Suppressor macrophage (primary cell): ENCODE measurements around the gene MRPS24.

Experiments used
- DNase-seq, 4 experiments: peaks; one replicate each; pipeline ENCODE4 v3.0.0-alpha.2; 2020 to 2022

MRPS24 gene

GRCh38 chr7:43877968-43878864, 8.9 kb upstream of the MRPS24 start:
- DNase-seq = no peak

DNA sequence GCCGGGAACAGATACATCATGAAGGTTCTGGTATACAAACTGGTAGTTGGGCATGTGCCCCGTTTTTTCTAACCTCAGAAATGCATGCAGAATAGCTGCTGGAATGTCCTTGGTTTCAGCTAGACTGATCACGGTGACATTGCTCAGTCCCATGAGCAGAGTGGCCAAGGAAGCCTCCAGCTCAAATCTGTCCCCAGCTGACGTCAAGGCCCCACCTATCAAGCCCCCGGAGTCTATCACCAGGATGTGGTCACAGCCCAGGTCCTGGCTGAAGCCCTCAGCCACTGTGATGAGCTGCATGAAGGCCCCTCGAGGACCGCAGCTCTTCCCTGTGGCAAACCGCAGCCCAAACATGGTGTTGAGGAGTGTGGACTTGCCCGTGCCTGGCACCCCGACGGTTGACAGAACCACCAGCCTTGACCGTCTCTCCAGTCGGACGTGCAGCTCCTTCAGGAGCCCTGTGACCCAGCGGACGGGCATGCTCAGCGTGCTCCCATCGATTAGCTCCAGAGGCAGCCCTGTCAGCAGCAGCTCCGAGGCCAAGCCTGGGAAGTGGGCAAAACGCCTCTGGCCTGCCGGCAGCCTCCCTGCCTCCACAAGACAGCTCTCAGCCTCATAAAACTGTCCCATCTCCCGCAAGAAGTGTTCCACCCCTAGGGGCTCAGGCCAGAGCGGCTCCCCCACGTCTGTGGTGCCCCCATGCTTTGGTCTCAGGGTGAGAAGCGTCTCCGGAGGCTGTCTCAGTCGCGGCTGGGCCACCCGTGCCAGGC, 7.8 kb upstream of the MRPS24 start:
- DNase-seq = no peak

GRCh38 chr7:43876241-43876640, 6.9 kb upstream of the MRPS24 start:
- DNase-seq = peak; percentile 17 to 53 (median 44)

DNA sequence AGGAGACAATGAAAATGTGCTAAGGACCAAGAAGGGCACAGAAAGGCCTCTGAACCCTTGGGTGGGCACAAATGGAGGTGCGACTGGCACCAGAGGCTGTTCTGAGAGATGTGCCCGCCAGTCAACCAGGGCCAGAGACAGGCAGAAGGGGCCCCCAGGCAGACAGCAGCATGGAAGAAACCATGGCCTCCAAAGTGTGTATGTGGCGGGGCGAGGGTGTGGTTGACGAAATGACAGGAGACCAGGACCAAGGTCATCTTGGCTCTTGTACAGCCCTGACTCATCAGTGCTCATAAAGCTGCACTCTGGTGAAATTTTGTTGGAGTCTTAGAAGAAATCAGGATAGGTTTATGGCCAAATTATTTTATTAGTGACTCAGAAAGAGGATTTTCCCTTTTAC, 4.0 kb upstream of the MRPS24 start:
- DNase-seq = peak in 1 of 4 experiments; percentile 7

GRCh38 chr7:43872406-43873110, 3.2 kb upstream of the MRPS24 start:
- DNase-seq = peak; percentile 41 to 67 (median 58)

GRCh38 chr7:43871064-43871463, 1.7 kb upstream of the MRPS24 start:
- no peak for DNase-seq

DNA sequence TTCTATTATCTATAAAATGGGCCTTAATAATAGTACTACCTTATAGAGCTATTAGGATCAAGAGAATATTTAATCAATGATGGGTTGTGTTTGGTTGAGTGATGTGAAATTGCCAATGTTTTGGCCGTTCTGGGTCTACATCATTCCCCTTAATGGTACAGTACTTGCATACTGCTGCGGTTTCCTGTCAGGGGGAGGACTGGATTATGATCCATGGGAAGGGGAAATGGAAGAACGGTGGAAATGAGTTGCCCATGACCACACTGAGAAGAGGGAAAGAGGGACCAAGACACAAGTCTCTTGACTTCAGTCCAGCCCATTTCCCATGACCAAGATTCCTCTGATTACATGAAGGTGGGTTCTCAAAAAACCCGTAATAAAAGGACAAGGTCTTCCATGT, 999 bp upstream of the MRPS24 start:
- DNase-seq = no peak

DNA sequence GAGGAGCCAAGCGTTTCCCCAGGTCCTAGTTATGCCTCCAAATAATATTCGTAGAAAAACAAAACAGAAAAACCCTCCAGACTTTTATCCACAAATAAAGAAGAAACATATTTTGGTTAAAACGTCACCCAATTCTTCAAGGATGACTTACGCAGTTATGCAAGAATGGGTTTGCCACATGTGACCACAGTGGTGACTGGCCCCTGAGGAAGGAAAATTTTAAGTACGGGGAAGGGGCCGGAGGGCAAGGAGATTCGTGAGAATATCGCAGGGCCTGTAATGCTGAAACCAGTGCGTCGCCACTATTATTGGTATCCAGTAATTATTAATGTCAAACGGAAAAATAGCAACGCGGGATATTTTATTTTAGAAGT, 537 bp upstream of the MRPS24 start:
- peak; percentile 61 to 81 (median 74) for DNase-seq

DNA sequence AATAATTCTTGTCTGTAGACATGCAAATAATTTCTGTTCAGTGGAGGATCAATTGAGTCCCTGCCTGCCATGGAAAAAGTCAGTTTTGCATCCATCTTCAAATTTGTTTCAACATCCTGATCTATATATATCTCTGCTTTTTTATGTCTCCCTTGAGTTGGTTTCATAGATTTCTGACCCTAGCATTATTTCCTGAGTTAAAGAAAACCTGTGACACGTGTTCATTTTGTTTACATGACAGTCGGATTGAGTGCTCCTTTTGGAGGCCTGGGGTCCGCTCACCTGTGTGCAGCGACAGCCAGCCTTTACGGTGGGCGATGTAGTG, 674 bp downstream of the MRPS24 start:
- no peak for DNase-seq

DNA sequence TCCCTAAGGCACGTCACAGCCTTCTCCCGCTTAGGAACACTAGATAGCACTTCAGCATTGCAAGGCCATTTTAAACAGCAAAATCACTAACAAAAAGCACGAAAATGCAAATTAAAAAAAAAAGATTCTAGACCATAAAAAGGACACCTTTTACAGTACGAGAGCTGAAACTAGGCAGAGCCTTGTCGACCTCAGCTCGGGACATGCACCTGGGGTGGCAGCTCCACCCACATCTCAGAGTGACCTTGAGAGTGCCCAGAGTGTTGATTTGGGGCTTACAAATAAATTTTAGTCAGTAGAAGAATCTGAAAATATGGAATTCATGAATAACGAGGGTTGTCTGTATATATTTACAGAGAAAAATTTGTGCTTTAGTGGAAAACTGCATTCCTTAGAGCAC, 1.1 kb downstream of the MRPS24 start:
- no peak for DNase-seq

DNA sequence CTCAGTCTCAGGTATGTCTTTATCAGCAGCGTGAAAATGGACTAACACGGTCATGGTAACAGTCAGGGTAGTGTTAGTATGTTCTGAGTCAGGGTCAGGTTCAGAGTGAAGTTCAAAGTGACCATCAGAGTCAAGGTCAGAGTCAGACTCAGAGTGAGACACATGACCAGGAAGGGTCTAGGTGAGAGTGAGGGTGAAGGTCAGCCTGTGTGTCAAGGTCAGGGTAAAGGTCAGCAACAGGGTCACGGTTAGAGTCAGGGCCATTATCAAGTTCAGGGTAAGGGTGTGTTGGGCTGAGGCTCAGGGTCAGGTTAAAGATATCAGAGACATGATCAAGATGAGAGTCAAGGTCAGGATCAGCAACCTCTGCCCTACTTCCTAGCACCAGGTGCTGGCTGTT, 4.0 kb downstream of the MRPS24 start:
- DNase-seq = no peak

- DNase-seq = no peak
Observed at GRCh38 chr7:43864126-43864525, 5.2 kb downstream of the MRPS24 start.

- no peak for DNase-seq
Observed at GRCh38 chr7:43856996-43857395, 12.3 kb downstream of the MRPS24 start.

GRCh38 chr7:43856316-43856715, 13.0 kb downstream of the MRPS24 start:
- no peak for DNase-seq

GRCh38 chr7:43855176-43855575, 14.1 kb downstream of the MRPS24 start:
- no peak for DNase-seq

DNA sequence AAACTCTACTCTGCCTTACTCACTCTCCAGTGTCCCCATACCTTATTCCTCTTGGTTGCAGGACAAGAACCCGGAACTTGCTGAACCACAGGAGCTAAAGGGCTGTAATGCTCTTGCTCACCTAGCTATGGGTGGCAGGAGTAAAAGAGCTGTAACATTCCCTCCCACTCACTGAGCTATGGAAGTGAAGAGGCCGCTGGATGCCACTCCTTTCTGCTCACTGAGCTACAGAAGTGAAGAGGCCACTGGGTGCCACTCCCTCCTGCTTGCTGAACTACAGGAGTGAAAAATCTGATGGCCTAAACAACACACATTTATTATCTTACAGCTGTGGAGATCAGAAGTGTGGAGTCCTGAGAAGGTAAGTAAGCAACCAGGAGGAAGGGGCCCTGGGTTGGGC, 17.5 kb downstream of the MRPS24 start:
- no peak for DNase-seq

GRCh38 chr7:43850348-43851116, 18.8 kb downstream of the MRPS24 start:
- DNase-seq = no peak

GRCh38 chr7:43849047-43849446, 20.3 kb downstream of the MRPS24 start:
- DNase-seq = no peak

DNA sequence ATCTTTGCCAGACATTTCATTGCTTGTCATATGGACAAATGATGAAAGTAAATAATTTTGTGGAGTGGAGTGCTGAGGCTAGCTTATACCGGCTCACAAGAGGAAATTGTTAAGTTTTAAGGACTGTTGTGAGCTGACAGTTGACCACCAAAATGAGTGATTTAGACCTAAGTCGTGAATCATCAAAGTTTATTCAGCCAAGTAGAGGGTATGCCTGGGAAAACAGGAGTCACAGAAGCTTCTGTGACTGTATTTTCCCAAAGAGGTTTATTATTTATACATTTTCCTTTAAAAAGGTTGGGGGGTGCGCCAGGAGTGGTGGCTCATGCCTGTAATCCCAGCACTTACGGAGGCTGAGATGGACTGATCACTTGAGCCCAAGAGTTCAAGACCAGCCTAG, 21.8 kb downstream of the MRPS24 start:
- no peak for DNase-seq

GRCh38 chr7:43844662-43845061, 24.7 kb downstream of the MRPS24 start:
- no peak for DNase-seq

- no peak for DNase-seq
Observed at GRCh38 chr7:43844257-43844656, 25.1 kb downstream of the MRPS24 start.

GRCh38 chr7:43843296-43843695, 26.0 kb downstream of the MRPS24 start:
- DNase-seq = no peak

- DNase-seq = no peak
Observed at GRCh38 chr7:43838201-43838658, 31.1 kb downstream of the MRPS24 start.
